ENCODE measurements around the gene LIME1.

Gene LIME1

DNA sequence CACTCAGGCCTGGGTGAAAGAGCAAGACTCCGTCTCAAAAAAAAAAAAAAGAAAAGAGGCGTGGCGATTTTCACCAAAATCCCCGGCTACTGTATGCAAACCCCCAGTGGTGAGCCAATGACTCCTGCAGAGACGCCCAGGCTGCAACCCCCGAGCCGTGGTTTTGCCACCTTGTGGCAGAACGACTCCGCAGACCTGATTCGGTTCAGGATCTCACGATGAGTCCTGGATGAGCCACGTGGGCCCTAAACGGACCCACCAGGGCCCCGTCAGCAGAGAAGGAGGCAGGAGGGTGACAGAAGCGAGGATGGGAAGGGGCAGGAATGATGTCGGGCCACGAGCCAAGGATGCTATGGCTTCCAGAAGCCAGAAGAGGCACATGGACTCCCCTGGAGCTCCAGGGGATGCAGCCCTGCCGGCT lies 45.6 kb downstream of the LIME1 start:
- DNase-seq (ENCODE audit: insufficient read length, low spot score) (no peak), FAIRE-seq (no peak)
- no peak for TF ChIP-seq CTCF (IDR thresholded peaks at IDR 0.05; ENCODE audit: insufficient read depth, missing control alignments)

DNA sequence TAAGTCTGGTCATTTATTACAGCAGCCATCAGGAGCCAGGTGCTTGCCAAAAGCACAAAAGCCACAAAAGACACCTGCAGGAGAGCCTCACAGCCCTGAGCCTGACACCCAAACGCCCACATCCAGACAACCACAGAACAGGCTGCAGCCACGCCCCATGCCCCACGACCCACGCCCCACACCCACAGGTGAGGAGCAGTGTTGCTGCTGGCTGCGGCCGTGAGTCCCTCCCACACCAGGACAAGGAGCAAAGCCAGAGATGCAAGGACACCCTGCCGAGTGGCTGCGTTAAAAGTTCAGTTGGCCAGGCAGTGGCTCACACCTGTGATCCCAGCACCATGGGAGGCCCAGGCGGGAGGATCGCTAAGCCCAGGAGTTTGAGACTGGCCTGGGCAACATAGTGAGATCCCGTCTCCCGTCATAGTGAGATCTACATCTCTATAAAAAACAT lies 46.1 kb downstream of the LIME1 start:
- no peak for DNase-seq (ENCODE audit: insufficient read length, low spot score)
- no peak for TF ChIP-seq CTCF (IDR thresholded peaks at IDR 0.05; ENCODE audit: insufficient read depth, missing control alignments)
- no peak for FAIRE-seq

DNA sequence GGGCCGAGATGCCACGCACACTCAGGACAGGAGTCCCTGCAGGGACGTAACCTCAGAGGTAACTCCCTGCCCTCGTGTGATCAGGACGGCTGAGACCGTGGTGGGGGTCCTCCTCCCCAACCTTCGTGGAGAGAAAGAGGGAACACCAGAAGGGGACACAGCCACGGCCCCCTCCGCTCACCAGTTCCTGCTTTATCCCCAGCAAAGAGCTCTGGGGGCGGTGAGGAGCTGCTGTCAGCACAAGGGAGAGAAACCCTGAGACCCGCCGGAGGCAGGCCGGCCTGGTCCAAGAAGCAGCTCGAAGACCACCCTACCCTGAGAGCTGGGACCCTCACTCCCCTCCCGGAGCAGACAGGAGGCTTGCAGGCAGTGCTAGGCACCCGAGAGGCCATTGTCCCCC lies 47.5 kb downstream of the LIME1 start:
- TF ChIP-seq CTCF (IDR thresholded peaks at IDR 0.05; ENCODE audit: insufficient read depth, missing control alignments) = no peak
- no peak for DNase-seq (ENCODE audit: insufficient read length, low spot score)
- no peak for FAIRE-seq

DNA sequence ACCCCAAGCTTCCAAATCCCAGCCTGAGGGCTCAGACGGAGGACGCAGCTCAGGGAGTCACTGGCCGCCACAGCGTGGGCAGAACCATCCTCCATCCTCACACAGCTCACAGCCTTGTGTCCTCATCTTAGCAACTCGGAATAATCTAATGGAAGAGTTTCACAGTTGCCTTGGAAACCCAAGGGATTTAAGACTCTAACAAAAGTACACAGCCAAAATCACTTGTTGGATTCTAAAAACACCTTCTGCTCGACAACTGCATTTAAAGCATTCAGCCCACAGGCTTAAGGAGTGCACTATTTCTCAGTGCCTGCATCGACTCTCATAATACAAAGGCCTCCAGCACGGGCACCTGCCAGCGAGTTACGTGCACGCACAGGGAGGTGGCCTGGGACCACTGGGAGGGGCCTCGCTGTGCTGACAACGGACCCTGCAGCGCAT lies 49.2 kb downstream of the LIME1 start:
- no peak for DNase-seq (ENCODE audit: insufficient read length, low spot score)
- no peak for TF ChIP-seq CTCF (IDR thresholded peaks at IDR 0.05; ENCODE audit: insufficient read depth, missing control alignments)
- no peak for FAIRE-seq

- DNase-seq (ENCODE audit: insufficient read length, low spot score) (no peak), FAIRE-seq (no peak)
- no peak for TF ChIP-seq CTCF (IDR thresholded peaks at IDR 0.05; ENCODE audit: insufficient read depth, missing control alignments)
Observed at GRCh38 chr20:63787302-63787701, 50.8 kb downstream of the LIME1 start.

DNA sequence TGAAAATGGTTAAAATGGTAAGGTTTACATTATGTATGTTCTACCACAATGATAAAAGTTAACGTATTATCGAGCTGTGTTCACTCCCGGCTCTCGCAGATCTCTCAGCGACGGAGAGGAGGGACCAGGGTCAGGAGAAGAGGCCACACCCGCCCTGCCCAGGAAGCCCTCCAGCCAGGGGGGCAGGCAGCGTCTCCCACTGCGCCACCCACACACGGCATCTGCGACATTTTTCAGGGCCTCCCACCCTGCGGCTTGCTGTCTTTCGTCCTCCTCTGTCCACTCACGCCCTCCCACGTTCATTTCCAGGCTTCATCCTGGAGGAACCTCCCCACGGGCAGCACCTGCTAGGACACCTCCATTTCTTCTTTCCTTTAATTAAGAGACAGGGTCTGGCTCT lies 51.3 kb downstream of the LIME1 start:
- no peak for DNase-seq (ENCODE audit: insufficient read length, low spot score)
- no peak for TF ChIP-seq CTCF (IDR thresholded peaks at IDR 0.05; ENCODE audit: insufficient read depth, missing control alignments)
- no peak for FAIRE-seq
